H1 (cell line): ENCODE results near the gene ATP2A3.

Experiments used
- POLR2AphosphoS5 ChIP-seq: IDR thresholded peaks from 2 replicates; pipeline ENCODE4 v1.6.1; 2011; ENCODE audit warnings: low read depth, low read length
- TBP ChIP-seq: IDR thresholded peaks from 2 replicates; pipeline ENCODE4 v1.6.1; 2011; ENCODE audit warnings: low read depth, low read length, improper control_type of control experiment

GRCh38 chr17:3956983-3957382 lies 7.3 kb downstream of the ATP2A3 start:
- no peak for TF ChIP-seq TBP
- TF ChIP-seq POLR2AphosphoS5 = no peak
